GM19467 (cell line): ENCODE measurements around the gene GRK5.

Experiments used
- ATAC-seq: cut with Tn5 transposase; IDR thresholded peaks from one replicate; pipeline ENCODE4 v1.9.1; 2021; ENCODE audit warnings: mild to moderate bottlenecking, moderate library complexity; ENCODE audit not compliant: unreplicated experiment

Gene GRK5

GRCh38 chr10:119373294-119374102 is 166.1 kb downstream of the GRK5 start:
- ATAC-seq = no peak

DNA sequence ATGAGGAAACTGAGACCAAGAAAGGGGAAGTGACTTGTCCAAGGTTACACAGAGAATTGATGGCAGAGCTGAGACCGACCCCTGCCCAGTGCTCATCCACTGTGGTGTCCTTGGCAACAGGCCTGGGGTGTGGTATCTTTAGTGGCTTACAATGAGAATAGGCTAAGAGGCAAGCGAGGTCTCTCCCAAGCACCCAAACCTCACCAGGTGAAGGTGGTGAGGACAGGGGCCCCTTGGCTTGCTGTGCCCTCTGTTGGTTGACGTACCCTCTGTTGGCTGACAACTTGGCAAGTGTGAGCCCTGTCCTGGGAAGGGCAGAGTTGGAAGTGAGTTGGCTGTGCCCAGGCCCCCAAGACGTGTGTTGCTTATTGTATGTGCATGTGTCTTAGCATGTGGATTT is 166.9 kb downstream of the GRK5 start:
- ATAC-seq = no peak

GRCh38 chr10:119375574-119376272 is 168.4 kb downstream of the GRK5 start:
- no peak for ATAC-seq

GRCh38 chr10:119377451-119377957 is 170.1 kb downstream of the GRK5 start:
- no peak for ATAC-seq

GRCh38 chr10:119377958-119378736 is 170.8 kb downstream of the GRK5 start:
- no peak for ATAC-seq

DNA sequence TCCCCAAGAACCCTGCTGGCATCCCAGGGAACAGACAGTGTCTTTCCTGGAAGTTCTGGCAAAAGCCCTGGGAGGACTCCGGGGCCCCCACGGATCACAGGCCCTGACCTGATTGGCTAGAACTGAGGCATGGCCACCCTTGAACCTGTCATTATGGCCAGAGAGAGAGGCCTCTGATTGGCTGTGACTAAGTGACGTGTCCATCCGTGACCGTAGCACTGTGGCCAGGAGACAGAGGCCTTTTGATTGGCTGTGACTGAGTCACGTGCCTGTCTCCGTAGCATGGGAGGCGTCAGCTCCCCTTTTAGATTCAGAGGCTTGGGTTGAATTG is 171.3 kb downstream of the GRK5 start:
- no peak for ATAC-seq

DNA sequence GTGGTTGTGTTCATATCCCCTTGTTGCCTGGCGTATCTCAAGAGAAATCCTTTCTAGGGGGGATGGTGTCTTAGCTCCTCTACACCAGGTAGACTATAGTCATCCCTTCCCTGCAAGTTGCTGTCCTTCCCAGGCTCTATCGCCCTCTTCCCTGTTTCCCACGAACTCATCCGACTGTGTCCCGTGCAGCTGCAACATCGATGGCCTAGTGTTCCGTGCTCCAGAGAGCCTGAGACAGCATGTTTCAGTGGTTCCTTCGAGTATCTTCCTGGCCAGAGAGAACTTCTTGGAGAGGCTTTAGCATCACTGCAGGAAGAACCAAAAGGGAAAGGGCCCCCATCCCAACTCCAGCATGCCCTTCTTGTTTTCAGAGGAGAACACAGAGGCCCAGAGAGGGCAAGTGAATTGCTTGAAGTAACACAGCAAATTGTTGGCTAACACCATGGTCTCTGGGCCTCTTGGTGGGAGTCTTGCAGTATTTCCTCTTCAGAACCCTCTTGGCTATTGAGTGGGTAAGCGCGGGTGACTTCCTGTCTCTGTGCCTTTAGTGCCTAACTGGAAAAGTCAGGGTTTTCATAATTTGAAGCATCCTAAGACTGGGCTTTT is 172.2 kb downstream of the GRK5 start:
- ATAC-seq = no peak

DNA sequence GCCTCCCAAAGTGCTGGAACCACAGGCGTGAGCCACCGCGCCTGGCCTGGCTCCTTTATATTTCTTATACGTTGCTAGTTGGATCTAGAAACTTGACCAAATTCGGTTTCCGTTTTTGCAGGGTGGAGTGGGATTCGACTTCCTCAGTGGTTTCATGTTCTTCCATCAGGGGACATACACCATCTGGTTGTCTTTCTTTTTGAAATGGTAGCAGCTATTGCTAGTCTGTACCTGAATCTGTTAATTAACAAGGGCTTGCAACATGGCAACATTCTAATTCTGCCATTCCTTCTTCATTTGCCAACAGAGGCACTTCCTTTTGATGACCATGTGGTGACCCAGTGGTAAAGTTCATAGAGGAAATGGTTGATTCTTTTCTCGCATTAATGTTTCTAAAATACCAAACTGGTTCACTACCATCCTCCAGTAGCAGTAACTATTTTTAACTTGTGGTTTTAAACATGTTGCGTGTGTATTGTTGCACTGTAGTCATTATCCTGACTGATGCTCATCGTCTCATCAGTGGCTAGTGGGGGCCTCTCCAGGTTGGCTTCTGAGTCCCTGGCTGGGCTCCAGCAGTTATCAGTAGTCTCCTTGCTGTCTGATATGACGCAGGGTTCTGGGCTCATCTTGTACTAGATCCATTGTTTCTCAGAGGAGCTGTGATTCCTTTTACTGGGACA is 175.9 kb downstream of the GRK5 start:
- ATAC-seq = no peak

DNA sequence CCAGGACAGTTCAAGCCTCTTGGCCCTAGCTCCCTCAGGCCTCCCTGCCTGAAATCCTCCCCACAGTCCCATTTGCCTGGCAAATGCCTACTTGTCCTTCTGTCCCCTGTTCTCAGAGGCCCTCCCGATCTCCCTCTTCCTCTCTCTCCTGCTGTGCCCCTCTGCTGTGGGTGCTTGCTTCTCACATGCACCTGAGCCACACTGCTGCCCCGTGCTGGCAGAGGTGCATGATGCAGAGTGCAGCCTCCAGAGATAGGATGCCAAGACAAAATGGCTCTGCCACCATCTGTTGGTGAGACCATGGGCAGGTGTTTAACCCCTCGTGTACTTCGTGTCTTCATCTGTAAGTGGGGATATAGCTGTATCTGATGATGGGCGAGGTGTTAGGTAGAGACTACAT is 176.8 kb downstream of the GRK5 start:
- no peak for ATAC-seq

GRCh38 chr10:119386666-119387065 is 179.3 kb downstream of the GRK5 start:
- no peak for ATAC-seq

DNA sequence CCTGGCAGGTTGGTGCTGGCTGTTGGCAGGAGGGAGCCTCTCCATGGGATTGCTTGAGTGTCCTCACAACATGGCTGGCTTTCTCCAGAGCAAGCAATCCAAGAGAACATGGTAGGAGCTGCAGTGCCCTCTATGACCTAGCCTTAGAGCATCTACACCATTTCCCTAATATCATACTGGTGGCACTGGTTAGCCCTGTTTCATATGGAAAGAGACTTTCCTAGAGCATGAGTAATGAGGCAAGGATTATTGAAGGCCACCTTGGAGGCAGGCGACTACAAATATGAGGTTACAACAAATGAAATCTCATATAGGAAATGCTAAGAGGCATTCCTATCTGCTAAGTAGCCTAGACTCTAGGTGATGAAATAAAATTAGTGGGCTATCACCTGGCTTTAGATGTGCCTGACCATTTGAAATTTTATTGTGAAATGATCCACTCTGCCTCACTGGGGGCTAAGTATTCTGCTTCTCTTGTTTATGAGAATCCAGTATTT is 181.5 kb downstream of the GRK5 start:
- ATAC-seq = no peak

- ATAC-seq = no peak
Observed at GRCh38 chr10:119391440-119392251, 184.3 kb downstream of the GRK5 start.

GRCh38 chr10:119393019-119393418 is 185.6 kb downstream of the GRK5 start:
- ATAC-seq = no peak

DNA sequence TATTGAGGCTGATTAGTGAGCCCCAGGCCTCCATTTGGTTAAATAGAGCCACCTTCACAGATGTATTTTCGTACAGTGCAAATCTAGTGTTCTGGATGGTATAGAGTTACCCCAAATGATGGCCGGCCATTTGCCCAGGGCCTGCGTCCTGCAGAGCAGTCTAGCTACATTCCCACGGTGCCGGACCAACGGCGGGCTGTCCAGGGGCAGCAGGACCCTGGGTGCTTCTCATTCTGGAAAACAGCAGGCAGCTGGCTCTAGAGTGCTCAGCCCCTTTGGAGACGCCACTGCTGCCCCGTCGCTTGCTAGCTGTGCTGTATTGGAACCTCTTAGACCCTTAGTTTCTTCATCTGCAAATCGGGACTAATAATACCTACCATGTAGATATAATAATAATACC is 186.1 kb downstream of the GRK5 start:
- no peak for ATAC-seq

GRCh38 chr10:119393845-119394244 is 186.5 kb downstream of the GRK5 start:
- ATAC-seq = no peak

GRCh38 chr10:119394657-119395279 is 187.4 kb downstream of the GRK5 start:
- ATAC-seq = no peak

GRCh38 chr10:119395280-119396007 is 188.1 kb downstream of the GRK5 start:
- no peak for ATAC-seq

- ATAC-seq = no peak
Observed at GRCh38 chr10:119396008-119396708, 188.8 kb downstream of the GRK5 start.
